GM18498 (cell line): ENCODE results near the gene UBE2F.
"Not testable (repeated sequence)": the region's sequence is repeated elsewhere in the genome, so short reads cannot be mapped to it uniquely, and the experiment has no call there.

Experiments
- ATAC-seq: cut with Tn5 transposase; IDR thresholded peaks from one replicate; pipeline ENCODE4 v1.9.1; 2021; ENCODE audit warnings: mild to moderate bottlenecking, moderate library complexity; ENCODE audit not compliant: unreplicated experiment

The UBE2F gene

GRCh38 chr2:237977380-237977779 is 10.6 kb downstream of the UBE2F start:
- ATAC-seq = no peak

- no peak for ATAC-seq
These were observed 11.4 kb downstream of the UBE2F start for GRCh38 chr2:237978058-237978712.

DNA sequence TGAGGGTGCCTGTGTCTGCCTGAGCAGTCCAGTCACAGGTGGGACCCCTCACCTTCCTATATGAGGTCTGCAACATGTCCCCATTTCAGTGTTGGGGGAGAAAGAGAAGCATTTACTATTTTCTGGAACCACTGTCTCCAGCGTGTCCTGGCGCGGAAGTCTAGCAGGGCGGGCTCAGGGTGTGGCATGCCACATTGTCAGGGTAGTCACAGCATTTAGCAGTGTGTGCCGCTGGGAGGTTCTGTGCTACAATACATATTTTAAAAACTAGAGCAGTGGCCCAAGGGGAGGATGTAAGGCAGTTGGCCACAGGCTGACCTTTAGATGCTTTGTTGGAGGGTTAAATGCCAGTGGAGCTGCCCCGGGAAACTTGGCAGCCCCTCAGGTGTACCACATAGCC is 12.5 kb downstream of the UBE2F start:
- no peak for ATAC-seq

GRCh38 chr2:237980087-237980486 is 13.3 kb downstream of the UBE2F start:
- ATAC-seq = no peak

GRCh38 chr2:237980751-237981150 is 13.9 kb downstream of the UBE2F start:
- ATAC-seq = no peak

DNA sequence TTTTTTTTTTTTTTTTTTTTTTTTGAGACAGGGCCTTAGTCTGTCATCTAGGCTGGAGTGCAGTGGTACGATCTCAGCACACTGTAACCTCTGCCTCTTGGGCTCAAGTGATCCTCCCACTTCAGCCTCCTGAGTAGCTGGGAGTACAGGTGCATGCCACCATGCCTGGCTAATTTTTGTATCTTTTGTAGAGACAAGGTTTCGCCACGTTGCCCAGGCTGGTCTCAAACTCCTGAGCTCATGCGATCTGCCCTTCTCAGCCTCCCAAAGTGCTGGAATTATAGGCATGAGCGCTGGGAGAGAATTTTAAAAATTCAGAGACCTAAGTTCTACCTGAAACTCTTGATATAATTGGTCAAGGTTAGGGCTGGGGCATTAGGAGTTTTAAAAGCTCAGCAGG is 14.8 kb downstream of the UBE2F start:
- ATAC-seq = not testable (repeated sequence)

DNA sequence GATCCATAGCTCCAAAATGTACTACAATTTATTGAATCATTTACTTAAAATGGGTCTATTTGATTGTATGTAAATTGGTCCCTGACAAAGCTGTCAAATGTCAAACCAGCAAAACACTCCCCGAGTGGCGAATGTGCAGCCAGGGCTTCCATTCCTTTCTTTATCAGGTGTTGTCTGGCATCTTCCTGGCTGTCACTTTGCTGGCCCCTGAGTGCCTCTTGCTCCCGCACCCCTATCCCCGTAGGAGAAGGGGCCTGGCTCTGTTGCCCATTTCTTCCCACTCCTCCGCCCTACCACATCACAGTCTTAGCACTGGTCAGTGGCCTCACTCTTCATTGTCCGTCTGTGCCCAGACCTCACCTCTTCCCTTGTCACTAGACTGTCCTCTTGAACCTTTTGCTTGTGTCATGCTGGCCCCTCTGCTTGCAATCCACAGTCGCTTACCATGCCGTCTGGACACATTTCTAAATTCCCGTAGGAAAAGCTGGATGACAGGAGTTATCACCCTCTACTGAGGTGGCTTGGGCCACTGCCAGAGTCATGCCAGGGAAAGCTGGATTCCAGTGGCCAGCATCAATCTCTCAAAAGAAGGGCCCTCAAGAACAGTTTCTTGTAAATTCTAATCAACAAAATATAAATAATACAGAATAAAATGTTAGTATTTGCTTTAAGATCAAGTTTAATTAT is 15.4 kb downstream of the UBE2F start:
- ATAC-seq = no peak

DNA sequence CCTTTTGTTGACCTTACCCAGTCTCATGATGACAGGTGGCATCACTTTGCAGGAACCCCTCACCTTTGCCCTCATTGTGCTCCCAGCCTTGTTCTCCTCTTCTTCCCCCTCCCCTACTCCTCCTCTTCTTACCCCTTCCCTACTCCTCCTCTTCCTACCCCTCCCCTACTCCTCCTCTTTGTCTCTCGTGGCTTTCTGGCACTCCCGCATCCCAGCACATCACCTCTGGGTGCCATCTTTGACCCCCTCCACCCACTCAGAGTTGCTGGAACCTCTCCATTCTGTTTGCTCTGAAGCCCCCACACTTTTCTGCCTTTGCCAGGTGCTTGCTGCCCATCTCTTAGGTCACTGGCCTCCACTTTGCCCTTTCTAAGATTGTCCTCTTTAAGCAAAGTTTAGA is 17.1 kb downstream of the UBE2F start:
- no peak for ATAC-seq

GRCh38 chr2:237987268-237987667 is 20.5 kb downstream of the UBE2F start:
- ATAC-seq = no peak

GRCh38 chr2:237993701-237994100 is 26.9 kb downstream of the UBE2F start:
- no peak for ATAC-seq

DNA sequence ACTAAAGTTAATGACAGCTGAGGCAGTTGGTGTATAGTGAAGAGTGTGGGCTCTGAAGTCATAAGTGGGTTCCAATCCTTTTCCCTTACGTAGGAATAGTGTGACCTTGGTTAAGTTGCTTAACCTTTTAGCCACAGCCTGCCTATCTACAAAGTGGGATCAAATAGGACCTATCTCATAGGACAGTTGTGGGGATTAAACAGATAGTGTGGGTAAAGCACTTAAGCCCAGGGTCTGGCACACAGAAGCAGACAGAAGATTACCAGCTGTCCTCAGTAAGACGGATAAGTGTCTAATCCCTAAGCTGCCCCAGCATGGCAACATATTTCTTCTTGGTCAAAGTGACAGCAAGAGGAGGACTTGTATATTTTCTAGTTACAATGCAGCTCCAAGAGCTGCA is 28.2 kb downstream of the UBE2F start:
- no peak for ATAC-seq

GRCh38 chr2:237996021-237996593 is 29.3 kb downstream of the UBE2F start:
- ATAC-seq = no peak

DNA sequence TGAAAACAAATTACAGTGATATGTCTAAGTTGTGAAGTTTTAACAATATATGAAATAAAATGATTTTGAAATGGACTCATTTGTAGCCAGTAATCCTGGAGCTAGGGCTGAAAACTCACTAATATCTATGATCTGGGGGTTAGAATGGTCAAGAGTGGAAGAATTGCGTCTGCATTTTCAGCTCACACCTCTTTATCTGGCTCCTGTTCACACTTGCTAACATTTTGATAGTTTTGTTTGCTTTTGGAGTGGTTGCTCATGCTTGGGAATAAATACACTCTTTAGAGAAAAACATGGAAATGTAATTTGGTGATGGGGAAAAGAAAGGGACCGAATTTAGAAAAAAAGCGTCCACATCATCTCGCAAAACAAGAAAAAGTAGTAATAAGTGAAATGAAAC is 30.7 kb downstream of the UBE2F start:
- no peak for ATAC-seq

DNA sequence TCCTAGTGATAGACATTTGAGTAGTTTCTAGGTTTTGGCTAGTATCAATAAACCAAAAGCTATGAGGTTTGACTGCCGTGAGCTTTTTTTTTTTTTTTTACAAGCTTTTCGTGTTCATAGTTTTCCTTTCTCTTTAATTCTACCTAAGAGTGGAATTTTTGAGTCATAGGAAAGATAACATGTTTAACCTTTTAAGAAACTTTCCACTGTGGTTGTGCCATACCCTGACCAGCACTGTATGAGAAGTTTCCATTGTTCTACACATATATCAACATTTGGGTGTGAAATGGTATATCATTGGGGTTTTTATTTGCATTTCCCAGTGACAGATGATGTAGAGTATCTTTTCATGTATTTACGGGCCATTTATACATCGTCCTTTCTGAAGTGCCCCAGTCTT is 31.7 kb downstream of the UBE2F start:
- ATAC-seq = peak; percentile 89

GRCh38 chr2:238003234-238004031 is 36.6 kb downstream of the UBE2F start:
- ATAC-seq = no peak

- no peak for ATAC-seq
These were observed 37.4 kb downstream of the UBE2F start for GRCh38 chr2:238004077-238004830.

DNA sequence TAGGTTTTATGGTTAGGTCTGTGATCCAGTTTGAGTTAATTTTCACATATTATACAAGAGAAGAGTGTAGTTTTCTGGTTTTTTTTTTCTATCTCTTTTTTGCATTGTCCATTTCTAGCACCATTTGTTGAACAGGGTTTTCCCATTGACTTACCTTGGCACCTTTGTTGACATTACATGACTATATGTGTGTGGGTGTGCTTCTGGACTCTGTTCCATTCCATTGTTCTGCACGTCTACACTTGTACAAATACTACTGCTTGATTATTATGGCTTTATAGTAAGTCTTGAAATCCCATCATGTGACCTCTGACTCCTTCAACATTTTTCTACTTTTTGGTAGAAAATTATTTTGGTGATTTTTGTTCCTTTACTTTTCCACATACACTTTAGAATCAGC is 38.7 kb downstream of the UBE2F start:
- ATAC-seq = no peak

- ATAC-seq = no peak
These were observed 39.7 kb downstream of the UBE2F start for GRCh38 chr2:238006510-238006909.

DNA sequence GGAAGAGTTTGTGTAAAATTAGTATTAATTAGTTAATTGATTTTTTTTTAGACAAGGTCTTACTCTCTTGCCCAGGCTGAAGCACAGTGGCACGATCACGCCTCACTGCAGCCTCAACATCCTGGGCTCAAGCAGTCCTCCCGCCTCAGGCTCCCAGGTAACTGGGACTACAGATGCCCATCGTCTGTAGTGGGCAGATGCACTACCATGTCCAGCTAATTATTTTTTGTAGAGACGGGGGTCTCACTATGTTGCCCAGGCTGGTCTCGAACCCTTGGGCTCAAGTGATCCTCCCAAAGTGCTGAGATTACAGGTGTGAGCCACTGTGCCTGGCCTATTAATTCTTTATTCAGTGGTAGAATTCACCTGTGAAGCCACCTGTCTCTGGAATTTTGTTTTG is 41.1 kb downstream of the UBE2F start:
- no peak for ATAC-seq

DNA sequence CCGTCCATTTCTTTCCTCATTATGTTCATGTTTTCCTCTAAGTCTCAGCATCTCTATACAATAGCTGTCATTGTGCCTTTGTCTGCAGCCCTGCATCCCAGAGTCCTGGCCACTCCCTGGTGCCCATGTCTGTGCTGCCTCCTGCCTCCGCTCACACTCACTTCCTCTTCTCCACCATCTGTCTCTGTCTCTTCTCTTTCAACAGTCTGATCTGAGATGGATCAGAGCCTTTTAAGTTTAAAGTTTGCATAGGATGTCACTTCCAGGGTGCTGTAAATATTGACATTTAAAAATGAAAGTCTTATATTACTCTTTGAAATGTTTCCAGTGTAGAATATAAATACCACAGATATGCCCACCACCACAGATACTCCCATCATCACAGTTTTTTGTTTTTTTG is 42.7 kb downstream of the UBE2F start:
- no peak for ATAC-seq

DNA sequence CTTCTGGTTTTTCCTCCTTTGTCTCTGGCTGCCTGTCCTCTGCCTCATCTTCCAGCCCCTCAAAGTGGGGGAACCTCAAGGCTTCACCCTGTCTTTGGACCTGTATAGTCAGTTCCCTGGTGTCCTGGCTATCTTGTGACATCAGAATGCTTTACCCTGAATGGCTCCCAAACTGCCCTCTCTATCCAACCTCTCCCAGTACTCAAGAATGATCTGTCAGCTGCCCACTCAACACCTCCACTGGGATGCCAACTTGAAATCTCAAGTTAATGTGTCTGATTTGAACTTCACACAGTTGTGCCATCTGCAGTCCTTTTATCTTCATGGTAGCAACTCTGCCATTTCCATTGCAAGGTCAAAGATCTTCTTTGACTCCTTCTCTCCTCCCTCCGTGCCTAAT is 43.8 kb downstream of the UBE2F start:
- ATAC-seq = no peak
